K562 (cell line): ENCODE measurements around the gene RABGAP1. TPM values are rescaled to one million over a fixed set of nuclear protein-coding genes. Genes with fewer than 3 reads are reported as not detected.

Source experiments
- ATAC-seq: fragments of 200-7000 bp; cut with Tn5 transposase; 3 replicates; pipeline ENCODE4 v1.9.1; 2020; ENCODE audit warnings: moderate library complexity
- BruUV-seq: library from RNA; stranded (reverse); fragments of 400-500 nt; replicated peaks from 2 replicates; lab custom pipeline; 2021; lab: Mats Ljungman, UMichigan
- CTCF ChIA-PET: fragments of 300-600 bp; formaldehyde crosslinking; extraction: SDS; loops from one replicate; lab custom pipeline; 2021; ENCODE audit warnings: low intra/inter-chr PET ratio; lab: Yijun Ruan, JAX
- POLR2A ChIA-PET: fragments of 300-600, 350-650 bp; sonication (Branson Sonifier 250); formaldehyde crosslinking; extraction: SDS; loops from one replicate; lab custom pipeline; 2021; ENCODE audit warnings: antibody characterized with exemption, inconsistent platforms; lab: Yijun Ruan, JAX
- DNase-seq, 4 experiments: peaks; one replicate each; pipeline versions ENCODE4 v3.0.0 to v3.0.0-alpha.2; 2011 to 2018; ENCODE audit warnings: low spot score in 3 of 4, mixed read lengths in 3 of 4; ENCODE audit errors: extremely low read depth in 1 of 4
- FAIRE-seq: peaks from 2 replicates; lab custom pipeline; 2011; peaks lifted over from hg19 to GRCh38; lab: Jason Lieb, UNC
- H2AFZ ChIP-seq: 2 replicates; pipeline ENCODE4 v1.6.0; 2011; ENCODE audit warnings: low read depth, low read length, control low read depth, inconsistent platforms
- H3K27ac ChIP-seq: fragments of 200-600 bp; 3 replicates; pipeline ENCODE4 v1.8.0; 2011; ENCODE audit warnings: low read depth, mild to moderate bottlenecking, control low read depth, inconsistent platforms, low read length, moderate library complexity, mixed read lengths; ENCODE audit errors: extremely low read depth
- H3K27me3 ChIP-seq, 2 experiments: fragments of 300-600 bp in 1 of 2; 2 replicates in 1 of 2; 3 replicates in 1 of 2; pipeline versions ENCODE4 v1.6.0 to v1.8.0; 2011; ENCODE audit warnings: inconsistent platforms in 2 of 2, low read length in 2 of 2, mild to moderate bottlenecking in 1 of 2, mixed read lengths in 1 of 2, moderate library complexity in 1 of 2; ENCODE audit not compliant: control insufficient read depth in 2 of 2, insufficient read depth in 2 of 2
- H3K36me3 ChIP-seq: fragments of 300-600 bp; 3 replicates; pipeline ENCODE4 v1.8.0; 2011; ENCODE audit warnings: mild to moderate bottlenecking, low read length, inconsistent platforms; ENCODE audit not compliant: control insufficient read depth, insufficient read depth
- H3K4me1 ChIP-seq, 2 experiments: fragments of 200-600 bp in 1 of 2; replicated peaks in 1 of 2; 2 replicates in 1 of 2; 3 replicates in 1 of 2; pipeline versions ENCODE4 v1.5.1 to v1.8.0; 2011; ENCODE audit warnings: inconsistent platforms in 2 of 2, low read length in 2 of 2, mild to moderate bottlenecking in 1 of 2, mixed read lengths in 1 of 2, moderate library complexity in 1 of 2; ENCODE audit not compliant: control insufficient read depth in 2 of 2, insufficient read depth in 2 of 2
- H3K4me2 ChIP-seq: 2 replicates; pipeline ENCODE4 v1.6.1; 2011; ENCODE audit warnings: low read length, control low read depth, inconsistent platforms, mixed read lengths; ENCODE audit not compliant: insufficient read depth
- H3K4me3 ChIP-seq: fragments of 200-600 bp; sonication (generic), shearing (Covaris generic); 2 replicates; pipeline ENCODE4 v1.5.1; 2016; ENCODE audit warnings: control low read depth, inconsistent platforms
- H3K79me2 ChIP-seq: fragments of 200-600 bp; 3 replicates; pipeline ENCODE4 v1.8.0; 2011; ENCODE audit warnings: low read length, inconsistent platforms; ENCODE audit not compliant: control insufficient read depth, insufficient read depth
- H3K9ac ChIP-seq, 2 experiments: 2 replicates each; pipeline versions ENCODE4 v1.6.0 to v1.6.1; 2011; ENCODE audit warnings: low read depth in 2 of 2, low read length in 2 of 2, control low read depth in 1 of 2, inconsistent platforms in 1 of 2, mild to moderate bottlenecking in 1 of 2, mixed read lengths in 1 of 2; ENCODE audit not compliant: insufficient read depth in 1 of 2
- H3K9me1 ChIP-seq: one replicate; pipeline ENCODE4 v1.6.0; 2011; ENCODE audit warnings: inconsistent platforms, mild to moderate bottlenecking, low read length, moderate library complexity; ENCODE audit not compliant: control insufficient read depth, insufficient read depth
- H3K9me3 ChIP-seq: replicated peaks from 2 replicates; pipeline ENCODE4 v1.5.1; 2011; ENCODE audit warnings: low read depth, low read length, inconsistent platforms; ENCODE audit not compliant: control insufficient read depth, insufficient read depth
- H4K20me1 ChIP-seq: replicated peaks from 2 replicates; pipeline ENCODE4 v1.6.1; 2011; ENCODE audit warnings: low read length, inconsistent platforms, mixed read lengths; ENCODE audit not compliant: control insufficient read depth, insufficient read depth
- CREB1 ChIP-seq, 2 experiments: sonication (generic) in 1 of 2; formaldehyde crosslinking in 1 of 2; IDR thresholded peaks; 2 replicates each; pipeline versions ENCODE4 v1.6.1 to v1.8.0; 2012 to 2022; ENCODE audit warnings: inconsistent platforms in 1 of 2, mild to moderate bottlenecking in 1 of 2, missing genetic modification reagents in 1 of 2, moderate library complexity in 1 of 2
- FOXJ2 ChIP-seq: fragments of 200-800 bp; sonication (Bioruptor generic); IDR thresholded peaks from 2 replicates; pipeline ENCODE4 v1.6.1; 2016; ENCODE audit warnings: missing genetic modification characterization, missing compliant biosample characterization
- HBP1 ChIP-seq: fragments of 450-650 bp; formaldehyde crosslinking; IDR thresholded peaks from 2 replicates; pipeline ENCODE4 v1.4.0; 2022; ENCODE audit warnings: missing genetic modification characterization
- HDAC2 ChIP-seq: fragments of 450-650 bp; IDR thresholded peaks from 2 replicates; pipeline ENCODE4 v1.6.1; 2016; ENCODE audit warnings: mild to moderate bottlenecking
- HSF4 ChIP-seq: fragments of 250-450 bp; sonication (Bioruptor Pico); IDR thresholded peaks from 2 replicates; pipeline ENCODE4 v2.1.2; 2022; ENCODE audit warnings: mild to moderate bottlenecking, moderate library complexity, borderline replicate concordance
- PHF21A ChIP-seq: fragments of 450-650 bp; IDR thresholded peaks from 2 replicates; pipeline ENCODE4 v1.6.1; 2017; ENCODE audit warnings: low read depth, borderline replicate concordance
- RUNX1 ChIP-seq: sonication (generic); IDR thresholded peaks from 2 replicates; pipeline ENCODE4 v1.6.1; 2016; ENCODE audit warnings: antibody characterized with exemption, low read depth
- TEAD1 ChIP-seq, 2 experiments: fragments of 450-650 bp in 1 of 2; sonication (generic) in 1 of 2; formaldehyde crosslinking; IDR thresholded peaks; 2 replicates each; pipeline versions ENCODE4 v1.4.0 to v1.8.0; 2020 to 2022; ENCODE audit warnings: mild to moderate bottlenecking in 2 of 2, missing genetic modification reagents in 1 of 2
- ZNF175 ChIP-seq: fragments of 200-800 bp; sonication (Bioruptor generic); IDR thresholded peaks from 2 replicates; pipeline ENCODE4 v1.6.1; 2016; ENCODE audit warnings: low read depth, mild to moderate bottlenecking, missing genetic modification characterization, missing compliant biosample characterization
- ZNF407 ChIP-seq: fragments of 450-650 bp; IDR thresholded peaks from 2 replicates; pipeline ENCODE4 v1.6.1; 2016; ENCODE audit warnings: low read depth
- ZNF77 ChIP-seq: fragments of 250-450 bp; sonication (Bioruptor Pico); IDR thresholded peaks from 2 replicates; pipeline ENCODE4 v1.5.0; 2020
- ZNF780A ChIP-seq: fragments of 250-450 bp; sonication (Bioruptor Pico); IDR thresholded peaks from 2 replicates; pipeline ENCODE4 v1.5.0; 2021; ENCODE audit warnings: mild to moderate bottlenecking
- WGBS: fragments of 100-300 bp; shearing (Covaris generic); methylation state at CpG from one replicate; pipeline ENCODE4 v1.1.6; 2016; ENCODE audit warnings: low coverage, mixed read lengths; ENCODE audit not compliant: insufficient coverage; ENCODE audit errors: missing lambda C conversion rate; 5-methylcytosine and 5-hydroxymethylcytosine counted together
- in situ Hi-C: fragments of 300-500 bp; cut with MboI; formaldehyde crosslinking; loops from 4 replicates; pipeline ENCODE4 v1.15.0; 2018; ENCODE audit warnings: inconsistent platforms, mixed read lengths
- intact Hi-C: fragments of 100-400 bp; cut with micrococcal nuclease; formaldehyde crosslinking; loops from 2 replicates; pipeline ENCODE4 v1.14.2; 2022
- polyA plus RNA-seq, 8 experiments: library from polyadenylated mRNA; depleted of rRNA in 4 of 8; stranded (reverse) in 5 of 8; unstranded in 3 of 8; fragments of >200 nt; fragmentation: Nextera tagmentation in 2 of 8; fragmentation: Illumina TruSeq in 1 of 8; extraction: Ambion mirVana in 2 of 8; extraction: Trizol in 1 of 8; gene quantifications; 2 replicates each; pipeline versions ENCODE4 v1.2.1 to v1.2.3, GENCODE V29; 2011 to 2014; ENCODE audit warnings: inconsistent platforms in 1 of 8, missing spikeins in 1 of 8
- total RNA-seq, 7 experiments: library from RNA; depleted of rRNA in 6 of 7; stranded (reverse); fragments of >200 nt in 6 of 7; fragmentation: Illumina TruSeq in 2 of 7; extraction: Trizol in 2 of 7; gene quantifications; 2 replicates each; pipeline versions ENCODE4 v1.2.1 to v1.2.3, GENCODE V29; 2011 to 2021; ENCODE audit warnings: low replicate concordance in 1 of 7

RABGAP1 gene
- total and polyA plus RNA-seq, 9 of the 15 experiments (the other 6 are each of a cell fraction or from before 2014, with no cell fraction given) = 1.5 to 22.7 (median 13.1) TPM

DNA sequence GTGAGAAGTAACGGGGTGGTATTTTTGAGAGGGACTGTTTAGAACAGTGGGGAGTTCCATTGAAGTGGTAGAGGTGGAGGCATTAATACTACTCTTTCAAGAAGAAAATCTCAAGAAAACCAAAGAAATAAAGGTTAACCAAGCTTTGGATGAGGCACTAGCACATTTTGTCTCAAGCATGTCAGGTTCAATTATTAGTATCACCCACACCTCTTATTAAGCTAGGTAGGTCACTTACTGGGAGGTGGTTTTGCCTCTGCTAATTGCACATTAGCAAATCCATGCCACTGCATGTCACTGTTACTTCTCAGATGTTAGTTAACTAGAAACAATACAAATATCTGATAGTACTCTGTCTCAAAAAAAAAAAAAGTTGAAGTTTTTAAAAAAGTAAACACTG lies 10.2 kb downstream of the RABGAP1 start:
- Histone ChIP-seq H3K79me2 (peaks cover 46% of the 10 kb centered on the region), H3K9me1 (no peaks in the 10 kb centered on the region), H3K4me1 (peaks cover 0 to under 1% of the 10 kb centered on the region in 2 experiments; a peak in 1 of 5 replicates), H3K9ac (no peak overlapping the region), H4K20me1 (no peaks in the 10 kb centered on the region), H3K27me3 (no peaks in the 10 kb centered on the region), H3K4me2 (no peak overlapping the region), H3K36me3 (0 out of 3 replicates have a peak, but pooled peaks cover 3% of the 10 kb centered on the region), H3K27ac (no peak overlapping the region), H2AFZ (no peak overlapping the region), H3K4me3 (no peak overlapping the region), H3K9me3 (no peaks in the 10 kb centered on the region)
- ChIA-PET CTCF (interaction anchor here (0.7 kb wide), 1 partner anchor 487 kb away, joined by 3 read pairs; no protein-coding TSS in a partner anchor), POLR2A (no interaction called here)
- no TSS peak for BruUV-seq
- 100% methylated on average over 1 of the region's 1 CpG for WGBS
- no peak for DNase-seq
- ATAC-seq = no peak
- intact Hi-C loops (no loop called here), in situ Hi-C loops (no loop called here)
- no peak for FAIRE-seq
- TF ChIP-seq HBP1 (CRISPR knock-in tag) (no peak), TEAD1 (CRISPR knock-in tag; IDR thresholded peaks at IDR 0.05) (no peak), ZNF780A (no peak), HDAC2 (no peak), ZNF175 (CRISPR knock-in tag) (no peak), ZNF77 (CRISPR knock-in tag) (no peak), PHF21A (no peak), CREB1 (IDR thresholded peaks at IDR 0.05) (no peak), CREB1 (CRISPR knock-in tag; IDR thresholded peaks at IDR 0.05) (no peak), ZNF407 (no peak), FOXJ2 (tag) (no peak), HSF4 (CRISPR knock-in tag) (no peak), RUNX1 (no peak)
